ENCODE measurements around the gene STRBP.

The STRBP gene

GRCh38 chr9:123269281-123269680 lies 895 bp upstream of the STRBP start:
- no peak for TF ChIP-seq CTCF (conservative IDR thresholded peaks at IDR 0.05)
- no peak for TF ChIP-seq ZFX (IDR thresholded peaks at IDR 0.05)
- peak overlapping the region; percentile 74 for H3K27ac ChIP-seq

- peak overlapping the region; percentile 74 for H3K27ac ChIP-seq
- TF ChIP-seq CTCF (conservative IDR thresholded peaks at IDR 0.05) (no peak), ZFX (IDR thresholded peaks at IDR 0.05) (peak; percentile 56)
Observed at GRCh38 chr9:123268199-123268464, 254 bp downstream of the STRBP start.

GRCh38 chr9:123267481-123268198 lies 746 bp downstream of the STRBP start:
- peak overlapping the region; percentile 74 for H3K27ac ChIP-seq
- no peak for TF ChIP-seq ZFX (IDR thresholded peaks at IDR 0.05)
- no peak for TF ChIP-seq CTCF (conservative IDR thresholded peaks at IDR 0.05)

GRCh38 chr9:123266655-123267399 lies 1.6 kb downstream of the STRBP start:
- TF ChIP-seq ZFX (IDR thresholded peaks at IDR 0.05) = no peak
- no peak for TF ChIP-seq CTCF (conservative IDR thresholded peaks at IDR 0.05)
- no peak overlapping the region for H3K27ac ChIP-seq

GRCh38 chr9:123265833-123266232 lies 2.6 kb downstream of the STRBP start:
- H3K27ac ChIP-seq = no peak overlapping the region
- TF ChIP-seq CTCF (conservative IDR thresholded peaks at IDR 0.05) (no peak), ZFX (IDR thresholded peaks at IDR 0.05) (no peak)

GRCh38 chr9:123263227-123263626 lies 5.2 kb downstream of the STRBP start:
- no peak overlapping the region for H3K27ac ChIP-seq
- no peak for TF ChIP-seq ZFX (IDR thresholded peaks at IDR 0.05)
- no peak for TF ChIP-seq CTCF (conservative IDR thresholded peaks at IDR 0.05)

GRCh38 chr9:123262338-123262737 lies 6.0 kb downstream of the STRBP start:
- H3K27ac ChIP-seq = no peak overlapping the region
- TF ChIP-seq CTCF (conservative IDR thresholded peaks at IDR 0.05) (no peak), ZFX (IDR thresholded peaks at IDR 0.05) (no peak)
